Activated naive CD8-positive, alpha-beta T cell treated with anti-CD3 and anti-CD28 coated beads for 36 hours (primary cell): ENCODE results near the gene MMP28. TPM values are rescaled to one million over a fixed set of nuclear protein-coding genes. Genes with fewer than 3 reads are reported as not detected.
A peak's percentile ranks its signal among the peaks of the same experiment; 100 is the strongest.
"Not testable (repeated sequence)": the region's sequence is repeated elsewhere in the genome, so short reads cannot be mapped to it uniquely, and the experiment has no call there.

ENCODE experiments used
- DNase-seq: peaks from one replicate; pipeline ENCODE4 v3.0.0; 2021
- H3K27ac Mint-ChIP-seq: one replicate; pipeline ENCODE4 v1.8.0; 2022; ENCODE audit warnings: mild to moderate bottlenecking, moderate library complexity, mixed read lengths
- H3K27me3 Mint-ChIP-seq: one replicate; pipeline ENCODE4 v1.8.0; 2022; ENCODE audit warnings: mild to moderate bottlenecking, mixed read lengths
- H3K36me3 Mint-ChIP-seq: one replicate; pipeline ENCODE4 v1.8.0; 2021; ENCODE audit warnings: mild to moderate bottlenecking, mixed read lengths
- H3K4me1 Mint-ChIP-seq: one replicate; pipeline ENCODE4 v1.8.0; 2021; ENCODE audit warnings: mixed read lengths
- H3K4me3 Mint-ChIP-seq: one replicate; pipeline ENCODE4 v1.8.0; 2022; ENCODE audit warnings: mild to moderate bottlenecking, moderate library complexity, mixed read lengths
- H3K9me3 Mint-ChIP-seq: one replicate; pipeline ENCODE4 v1.8.0; 2022; ENCODE audit warnings: mixed read lengths
- total RNA-seq, 2 experiments: library from RNA; stranded (reverse); gene quantifications; one replicate each; pipeline ENCODE4 v1.2.3, GENCODE V29; 2021

The MMP28 gene
- total RNA-seq, 2 experiments from 2014 or later = 0.21 to 0.50 TPM

DNA sequence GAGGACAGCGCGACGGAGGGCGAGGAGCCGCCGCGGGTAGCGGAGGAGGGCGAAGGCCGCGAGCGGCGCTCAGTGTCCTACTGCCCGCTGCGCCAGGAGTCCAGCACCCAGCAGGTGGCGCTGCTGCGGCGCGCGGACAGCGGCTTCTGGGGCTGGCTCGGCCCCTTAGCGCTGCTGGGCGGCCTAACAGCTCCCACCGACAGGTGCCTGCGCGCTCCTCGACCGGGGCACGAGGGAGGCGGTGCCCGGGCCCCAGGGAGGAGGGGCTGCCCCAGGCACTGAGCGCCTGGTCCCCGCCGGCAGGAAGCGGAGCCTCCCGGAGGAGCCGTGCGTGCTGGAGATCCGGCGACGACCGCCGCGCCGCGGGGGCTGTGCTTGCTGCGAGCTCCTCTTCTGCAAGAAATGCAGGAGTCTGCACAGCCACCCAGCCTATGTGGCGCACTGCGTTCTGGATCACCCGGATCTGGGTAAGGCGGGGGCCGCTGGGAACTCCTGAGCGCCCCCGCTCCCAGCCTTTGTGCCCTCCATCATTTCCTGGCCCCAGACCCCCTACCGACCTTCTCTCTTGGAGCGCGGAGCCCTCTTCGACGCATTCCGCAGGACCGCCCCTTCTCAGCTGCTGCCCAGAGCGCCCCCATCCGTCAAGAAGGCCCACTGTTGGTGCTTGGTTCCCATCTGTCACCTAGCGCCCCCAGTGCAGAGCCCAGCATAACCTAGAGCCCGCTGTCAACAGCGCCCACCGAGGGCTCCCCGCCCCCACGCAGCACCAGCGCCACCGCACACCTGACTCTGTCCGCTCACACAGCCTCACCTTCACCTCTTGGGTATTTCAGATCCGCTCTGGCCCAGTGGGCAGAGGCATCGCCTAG, 31.1 kb downstream of the MMP28 start:
- Mint-ChIP-seq H3K4me1 (peaks cover 11% of the 10 kb centered on the region), H3K27me3 (no peaks in the 10 kb centered on the region), H3K9me3 (no peaks in the 10 kb centered on the region), H3K36me3 (no peaks in the 10 kb centered on the region), H3K27ac (peak overlapping the region; percentile 87), H3K4me3 (peak overlapping the region; percentile 90)
- peak; percentile 94 for DNase-seq

DNA sequence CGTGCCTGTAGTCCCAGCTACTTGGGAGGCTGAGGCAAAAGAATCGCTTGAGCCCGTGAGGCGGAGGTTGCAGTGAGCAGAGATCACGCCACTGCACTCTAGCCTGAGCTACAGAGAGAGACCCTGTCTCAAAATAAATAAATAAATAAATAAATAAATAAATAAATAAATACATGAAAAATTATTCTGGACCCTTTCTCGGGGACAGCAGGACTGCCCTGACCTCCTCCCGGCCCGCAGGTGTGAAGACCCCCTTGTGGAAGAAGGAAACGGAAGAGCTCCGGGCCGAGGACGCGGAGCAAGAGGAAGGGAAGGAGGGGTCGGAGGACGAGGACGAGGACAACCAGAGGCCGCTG, 31.7 kb downstream of the MMP28 start:
- DNase-seq = no peak
- H3K27ac Mint-ChIP-seq = peak overlapping the region; percentile 64
- no peaks in the 10 kb centered on the region for H3K27me3 Mint-ChIP-seq
- no peaks in the 10 kb centered on the region for H3K9me3 Mint-ChIP-seq
- no peaks in the 10 kb centered on the region for H3K36me3 Mint-ChIP-seq
- peak overlapping the region; percentile 90 for H3K4me3 Mint-ChIP-seq
- H3K4me1 Mint-ChIP-seq = peaks cover 11% of the 10 kb centered on the region

DNA sequence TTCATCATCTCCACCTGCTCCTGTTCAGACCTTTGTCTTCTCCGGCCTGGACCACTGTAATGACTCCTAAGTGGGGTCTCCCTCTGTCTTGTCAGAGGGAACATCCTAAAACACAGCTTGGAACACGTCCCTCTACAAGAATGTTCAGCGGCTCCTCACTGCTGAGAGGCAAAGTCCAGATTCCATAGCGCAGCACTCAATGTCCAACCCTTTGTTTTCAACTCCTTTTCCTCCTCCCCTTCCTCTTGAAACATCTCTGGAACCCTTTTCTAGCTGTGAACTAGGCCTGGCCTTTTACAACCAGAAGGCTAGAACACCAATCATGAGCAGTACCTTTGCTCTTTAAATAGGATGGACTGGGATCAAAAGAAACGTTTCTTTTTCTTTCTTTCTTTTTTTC, 33.8 kb downstream of the MMP28 start:
- H3K9me3 Mint-ChIP-seq = no peaks in the 10 kb centered on the region
- H3K27me3 Mint-ChIP-seq = no peaks in the 10 kb centered on the region
- H3K4me1 Mint-ChIP-seq = peaks cover 11% of the 10 kb centered on the region
- no peak overlapping the region for H3K4me3 Mint-ChIP-seq
- H3K36me3 Mint-ChIP-seq = no peaks in the 10 kb centered on the region
- DNase-seq = no peak
- H3K27ac Mint-ChIP-seq = no peak overlapping the region

DNA sequence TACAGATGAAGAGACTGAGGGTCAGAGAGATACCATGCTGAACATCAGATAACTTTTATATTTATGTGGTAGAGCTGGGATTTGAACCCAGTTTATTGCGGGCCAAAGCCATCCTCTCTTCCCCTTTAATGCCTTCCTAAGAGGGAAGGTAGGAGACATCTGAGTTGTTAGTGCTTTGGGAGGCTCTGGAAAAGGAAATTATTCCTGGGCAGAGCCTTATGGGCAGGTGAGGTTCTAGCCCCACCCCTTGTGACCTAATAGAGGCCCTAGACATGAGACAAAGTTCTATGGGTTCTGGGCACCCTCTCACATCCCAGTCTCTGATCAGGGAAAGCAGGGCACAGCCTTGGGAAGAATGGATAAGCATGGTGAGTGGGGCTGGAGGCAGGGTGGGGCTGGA, 34.9 kb downstream of the MMP28 start, which contains the start of gene C17orf50:
TSS of gene C17orf50 (plus strand) at position 301 of the 400 bp plus-strand sequence. CDS start at position 356, 55 bp downstream.
- no peaks in the 10 kb centered on the region for H3K9me3 Mint-ChIP-seq
- H3K27ac Mint-ChIP-seq = no peak within 1 kb of the TSS
- H3K27me3 Mint-ChIP-seq = no peaks in the 10 kb centered on the region
- H3K4me3 Mint-ChIP-seq = no peak within 1 kb of the TSS
- H3K36me3 Mint-ChIP-seq = no peaks in the 10 kb centered on the region
- peaks cover 11% of the 10 kb centered on the region for H3K4me1 Mint-ChIP-seq
- no peak for DNase-seq

DNA sequence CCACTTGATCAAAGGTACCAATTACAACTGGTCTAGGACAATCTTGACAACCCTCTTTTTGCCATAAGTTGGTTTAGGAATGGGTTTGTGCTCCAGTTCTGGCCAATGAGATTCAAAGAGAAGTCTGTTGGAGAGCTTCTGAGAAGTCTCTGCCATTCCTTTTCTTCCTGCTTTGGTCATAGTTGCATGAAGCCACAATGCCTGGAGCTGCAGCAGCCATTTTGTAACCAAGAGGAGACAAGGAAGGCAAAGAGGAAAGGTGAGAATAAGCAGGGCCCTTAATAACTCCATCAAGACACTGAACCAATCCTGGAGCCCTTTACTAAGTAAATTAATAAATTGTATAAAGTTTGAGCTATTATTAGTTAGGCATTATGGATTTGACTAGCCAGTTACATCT, 38.2 kb downstream of the MMP28 start:
- Mint-ChIP-seq H3K4me1 (no peaks in the 10 kb centered on the region), H3K9me3 (no peaks in the 10 kb centered on the region), H3K36me3 (no peaks in the 10 kb centered on the region), H3K27me3 (peaks cover 4% of the 10 kb centered on the region), H3K27ac (no peak overlapping the region), H3K4me3 (no peak overlapping the region)
- DNase-seq = no peak

DNA sequence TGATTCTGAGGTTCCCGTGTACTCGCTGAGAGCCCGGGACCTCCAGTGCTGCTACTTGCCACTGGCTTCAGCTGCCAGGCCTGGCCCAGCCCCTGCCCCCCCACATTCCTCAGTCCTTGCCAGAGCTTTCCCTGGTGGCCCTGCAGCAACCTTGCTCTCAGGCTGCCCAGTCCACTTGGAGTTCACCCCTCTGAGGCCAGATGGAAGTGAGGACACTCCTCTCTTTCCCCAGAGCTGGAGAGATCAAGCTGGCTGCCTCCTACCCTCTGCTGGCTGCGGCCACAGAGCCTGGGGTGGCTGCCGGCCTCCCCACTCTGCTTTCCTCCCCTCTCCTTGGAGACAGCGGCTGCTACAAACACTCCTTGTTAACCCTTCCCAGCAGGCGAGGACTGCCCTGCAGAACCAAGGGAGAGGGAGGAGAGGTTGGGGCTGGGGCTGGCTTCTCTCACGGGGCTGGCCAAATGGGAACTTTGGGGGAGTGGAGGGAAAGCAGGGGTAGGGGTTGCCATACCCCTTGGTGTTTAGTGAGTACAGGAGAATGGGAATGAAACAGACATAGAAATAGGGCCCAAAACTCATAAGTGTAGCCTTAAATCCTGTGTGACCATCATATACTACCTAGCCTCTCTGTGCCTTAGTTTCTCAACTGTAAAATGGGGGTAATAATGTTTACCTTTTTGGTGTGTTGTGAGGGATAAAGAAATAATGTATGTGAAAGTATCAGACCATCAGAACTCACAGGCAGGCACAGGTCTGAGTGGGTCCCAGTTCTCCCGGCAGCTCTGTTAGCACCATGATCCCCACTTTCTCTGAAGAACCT, 42.3 kb downstream of the MMP28 start, which contains the start of gene GAS2L2:
TSS of gene GAS2L2 (minus strand) at position 295 of the 820 bp plus-strand sequence. CDS start 389 bp downstream, outside the sequence.
- no peak for DNase-seq
- peaks cover 25% of the 10 kb centered on the region for H3K4me1 Mint-ChIP-seq
- H3K27ac Mint-ChIP-seq = no peak within 1 kb of the TSS
- peak within 1 kb of the TSS; percentile 10 for H3K4me3 Mint-ChIP-seq
- no peaks in the 10 kb centered on the region for H3K36me3 Mint-ChIP-seq
- peaks cover 38% of the 10 kb centered on the region for H3K27me3 Mint-ChIP-seq
- no peaks in the 10 kb centered on the region for H3K9me3 Mint-ChIP-seq

DNA sequence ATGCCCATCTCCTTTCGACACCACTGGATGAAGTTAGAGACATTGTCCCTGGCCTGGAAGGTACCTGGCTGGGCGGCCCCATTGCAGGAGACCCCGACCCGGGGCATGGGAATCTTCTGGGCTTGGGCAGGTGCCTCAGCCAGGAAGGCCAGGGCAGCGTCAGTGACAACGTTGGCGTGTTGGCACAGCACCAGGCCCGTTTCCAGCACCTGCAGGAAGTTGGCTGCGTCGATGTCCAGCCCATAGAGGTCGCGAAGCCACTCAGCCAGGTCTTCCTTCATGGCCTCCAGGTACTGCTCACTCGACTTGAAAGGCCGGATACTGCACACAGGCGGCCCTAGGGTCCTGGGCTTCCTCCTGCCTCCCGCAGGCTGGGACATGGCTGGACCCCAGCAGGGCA, 43.0 kb downstream of the MMP28 start:
- Mint-ChIP-seq H3K27me3 (peaks cover 38% of the 10 kb centered on the region), H3K27ac (no peak overlapping the region), H3K9me3 (no peaks in the 10 kb centered on the region), H3K36me3 (no peaks in the 10 kb centered on the region), H3K4me1 (peaks cover 32% of the 10 kb centered on the region), H3K4me3 (no peak overlapping the region)
- no peak for DNase-seq

DNA sequence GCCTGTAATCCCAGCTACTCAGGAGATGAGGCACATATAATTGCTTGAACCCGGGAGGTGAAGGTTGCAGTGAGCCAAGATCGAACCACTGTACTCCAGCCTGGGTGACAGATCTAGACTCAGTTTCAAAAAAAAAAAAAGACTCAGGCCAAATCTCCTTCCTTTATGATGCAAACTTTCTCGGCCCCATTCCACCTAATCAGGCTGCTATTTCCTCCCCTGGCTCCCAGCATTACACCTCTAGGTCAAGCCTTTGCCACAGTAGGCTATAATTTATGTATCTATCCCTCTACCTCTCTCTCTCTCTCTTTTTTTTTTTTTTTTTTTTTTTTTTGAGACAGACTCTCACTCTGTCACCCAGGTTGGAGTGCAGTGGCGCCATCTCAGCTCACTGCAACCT, 43.9 kb downstream of the MMP28 start:
- H3K36me3 Mint-ChIP-seq, H3K9me3 Mint-ChIP-seq, DNase-seq, H3K4me3 Mint-ChIP-seq, H3K27ac Mint-ChIP-seq: not testable (repeated sequence)
- H3K27me3 Mint-ChIP-seq = peaks cover 38% of the 10 kb centered on the region
- H3K4me1 Mint-ChIP-seq = peaks cover 34% of the 10 kb centered on the region

DNA sequence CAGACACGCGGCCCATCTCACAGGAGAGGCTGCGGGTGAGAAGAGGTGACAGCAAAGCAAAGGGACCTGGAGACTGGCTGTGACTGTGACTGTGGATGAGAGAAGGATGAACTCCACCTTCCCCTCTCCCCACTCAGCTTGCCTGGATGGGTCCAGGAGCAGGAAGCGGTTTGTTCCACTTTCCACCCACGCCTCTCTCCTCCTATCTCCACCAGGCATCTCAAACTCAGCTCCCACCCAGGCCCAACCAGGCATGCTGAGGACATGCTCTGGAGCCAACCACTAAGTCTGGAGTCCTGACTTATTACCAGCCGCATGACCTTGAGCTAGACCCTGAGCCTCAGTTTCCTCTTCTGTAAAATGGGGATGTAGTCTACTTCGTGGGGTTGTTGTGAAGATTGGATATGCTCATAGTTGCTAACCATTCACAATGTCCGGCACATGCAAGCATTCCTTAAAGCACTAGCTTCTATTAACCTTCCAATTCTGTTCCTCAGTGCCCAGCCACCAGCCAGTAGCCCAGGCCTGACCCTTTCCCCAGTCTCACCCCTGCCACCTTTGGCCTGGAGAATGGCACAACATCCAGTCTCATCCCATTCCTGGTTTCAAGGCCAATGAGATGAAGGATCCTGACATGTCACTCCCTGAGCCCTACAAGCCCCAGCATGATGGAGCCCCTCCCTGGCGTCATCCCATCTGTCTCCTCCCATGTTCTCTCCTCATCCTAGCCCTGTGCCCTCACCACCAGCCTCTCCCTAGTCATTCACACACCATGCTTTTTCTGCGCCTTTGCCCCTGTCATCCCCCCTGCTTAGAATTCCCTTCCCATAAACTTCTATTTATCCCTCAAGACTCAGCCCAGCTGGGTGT, 44.7 kb downstream of the MMP28 start:
- Mint-ChIP-seq H3K9me3 (no peaks in the 10 kb centered on the region), H3K4me3 (peak overlapping the region; percentile 44), H3K4me1 (peaks cover 34% of the 10 kb centered on the region), H3K27ac (peak overlapping the region; percentile 62), H3K27me3 (peaks cover 38% of the 10 kb centered on the region), H3K36me3 (no peaks in the 10 kb centered on the region)
- DNase-seq = no peak

DNA sequence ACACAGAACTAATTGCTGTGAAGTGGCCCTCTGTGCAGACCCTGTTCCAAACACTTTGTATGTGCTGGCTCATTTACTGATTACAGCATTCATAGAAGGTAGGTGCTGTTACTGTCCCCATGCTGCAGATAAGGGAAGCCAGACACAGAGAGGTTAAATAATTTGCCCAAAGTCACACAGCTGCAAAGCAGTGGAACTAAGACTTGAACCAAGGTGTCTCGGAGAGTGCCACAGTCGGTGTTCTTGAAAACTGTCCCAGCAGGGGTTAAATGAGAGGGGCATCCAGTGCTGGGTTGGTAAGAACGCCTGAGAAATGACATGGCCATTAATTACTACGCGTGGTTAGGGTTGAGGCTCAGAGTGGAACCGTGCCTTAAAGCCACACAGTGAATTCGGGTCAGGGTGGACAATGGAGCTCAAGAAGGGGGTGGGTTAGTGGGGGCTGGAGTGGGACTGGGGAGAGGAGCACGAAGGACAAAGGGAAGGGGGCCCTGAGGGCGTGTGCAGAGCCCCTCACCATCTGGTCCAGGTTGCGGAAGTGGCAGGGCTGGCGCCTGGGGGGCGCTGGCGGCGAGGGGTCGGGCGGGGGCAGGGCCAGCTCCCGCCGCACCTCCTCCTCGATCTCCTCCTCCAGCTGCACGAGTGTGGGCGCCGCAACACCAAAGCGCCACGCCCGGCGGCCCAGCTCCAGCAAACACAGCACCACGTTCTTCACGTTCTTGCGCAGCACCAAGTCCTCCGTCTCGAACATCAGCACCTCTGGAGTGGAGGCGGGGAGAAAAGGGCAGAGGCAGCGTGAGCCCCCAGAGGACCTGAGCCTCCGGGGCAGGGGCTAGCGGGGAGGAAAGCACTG, 45.7 kb downstream of the MMP28 start:
- peaks cover 34% of the 10 kb centered on the region for H3K4me1 Mint-ChIP-seq
- H3K36me3 Mint-ChIP-seq = no peaks in the 10 kb centered on the region
- H3K9me3 Mint-ChIP-seq = no peaks in the 10 kb centered on the region
- DNase-seq = peak; percentile 46
- H3K27me3 Mint-ChIP-seq = peaks cover 38% of the 10 kb centered on the region
- H3K27ac Mint-ChIP-seq = peak overlapping the region; percentile 62
- peak overlapping the region; percentile 67 for H3K4me3 Mint-ChIP-seq

DNA sequence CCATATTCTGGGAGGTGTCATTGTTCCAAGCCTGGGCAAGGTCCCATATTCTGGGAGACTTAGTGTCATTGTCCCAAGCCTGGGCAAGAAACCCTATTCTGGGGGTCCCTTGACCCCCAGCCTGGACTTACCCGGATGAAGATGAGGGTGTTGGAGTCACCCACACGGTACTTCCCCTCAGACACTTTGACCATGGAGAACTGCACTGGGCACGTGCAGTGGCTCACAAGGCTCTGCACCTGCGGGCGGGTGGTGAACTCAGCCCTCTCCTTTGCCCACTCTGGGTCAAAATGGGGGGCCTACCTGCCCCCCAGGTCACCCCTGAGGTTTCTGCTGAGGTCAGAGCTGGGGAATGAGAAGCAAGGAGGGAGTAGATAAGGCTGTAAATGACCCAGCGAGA, 46.5 kb downstream of the MMP28 start:
- peak overlapping the region; percentile 80 for H3K27ac Mint-ChIP-seq

DNA sequence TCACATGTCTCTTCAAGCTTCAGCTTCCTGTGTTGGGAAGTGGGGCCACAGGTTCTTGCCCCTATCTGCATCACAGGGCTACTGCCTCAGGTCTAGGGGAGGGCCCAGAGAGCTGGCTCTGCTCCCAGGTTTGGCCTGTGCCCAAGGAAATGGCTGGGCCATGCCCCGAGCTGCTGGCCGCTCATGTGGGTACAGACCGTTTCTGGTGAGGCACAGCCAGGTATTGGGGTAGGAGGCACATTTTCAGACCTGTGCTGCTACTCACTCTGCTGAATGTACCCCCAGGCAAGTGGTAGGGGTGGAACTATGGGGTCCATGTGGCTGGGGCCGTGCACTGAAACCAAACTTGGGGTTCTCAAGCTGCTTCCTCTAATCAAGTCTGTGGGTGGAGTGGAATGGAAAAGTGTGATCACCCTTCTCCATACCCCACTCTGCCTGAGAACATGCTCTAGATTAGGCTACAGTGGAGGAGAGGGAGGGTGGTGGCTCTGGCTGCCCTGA, 47.0 kb downstream of the MMP28 start:
- Mint-ChIP-seq H3K36me3 (no peaks in the 10 kb centered on the region), H3K27me3 (peaks cover 44% of the 10 kb centered on the region), H3K9me3 (no peaks in the 10 kb centered on the region), H3K4me1 (peaks cover 34% of the 10 kb centered on the region), H3K27ac (peak overlapping the region; percentile 80), H3K4me3 (peak overlapping the region; percentile 60)
- peak; percentile 54 for DNase-seq

More for the DNA sequence above, 46.5 kb downstream of the MMP28 start:
- Mint-ChIP-seq H3K27me3 (peaks cover 39% of the 10 kb centered on the region), H3K4me1 (peaks cover 34% of the 10 kb centered on the region), H3K4me3 (peak overlapping the region; percentile 42), H3K9me3 (no peaks in the 10 kb centered on the region), H3K36me3 (no peaks in the 10 kb centered on the region)
- DNase-seq = no peak

DNA sequence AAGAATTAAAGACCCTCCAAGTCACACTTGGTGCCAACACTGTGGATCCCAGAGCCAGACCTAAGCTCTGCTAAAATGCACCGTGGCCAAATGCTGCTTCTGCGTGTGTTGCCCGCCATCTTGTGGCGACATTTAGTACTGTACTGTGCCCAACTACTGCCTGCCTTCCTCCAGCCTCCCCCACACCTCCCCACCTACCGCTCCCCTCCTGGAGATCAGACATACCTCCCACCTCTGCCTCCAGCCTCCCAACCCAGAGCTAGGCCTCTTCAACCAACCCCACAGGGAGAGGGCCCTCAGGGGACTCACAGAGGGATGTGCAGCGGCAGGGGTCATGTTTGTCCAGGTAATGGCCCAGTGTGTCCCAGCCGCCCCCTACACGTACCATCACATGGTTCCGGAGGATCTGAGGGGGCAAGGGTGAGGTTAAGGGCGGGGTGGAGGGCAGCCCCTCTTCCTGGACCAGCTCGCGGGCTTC, 47.9 kb downstream of the MMP28 start:
- Mint-ChIP-seq H3K36me3 (no peaks in the 10 kb centered on the region), H3K27me3 (peaks cover 47% of the 10 kb centered on the region), H3K9me3 (no peaks in the 10 kb centered on the region), H3K4me1 (peaks cover 34% of the 10 kb centered on the region), H3K4me3 (peak overlapping the region; percentile 60), H3K27ac (no peak overlapping the region)
- peak; percentile 79 for DNase-seq
